ENCODE data around the gene PLET1. TPM values are rescaled to one million over a fixed set of nuclear protein-coding genes. Genes with fewer than 3 reads are reported as not detected.

The PLET1 gene
- total and polyA plus RNA-seq, 4 donors, result not detected

DNA sequence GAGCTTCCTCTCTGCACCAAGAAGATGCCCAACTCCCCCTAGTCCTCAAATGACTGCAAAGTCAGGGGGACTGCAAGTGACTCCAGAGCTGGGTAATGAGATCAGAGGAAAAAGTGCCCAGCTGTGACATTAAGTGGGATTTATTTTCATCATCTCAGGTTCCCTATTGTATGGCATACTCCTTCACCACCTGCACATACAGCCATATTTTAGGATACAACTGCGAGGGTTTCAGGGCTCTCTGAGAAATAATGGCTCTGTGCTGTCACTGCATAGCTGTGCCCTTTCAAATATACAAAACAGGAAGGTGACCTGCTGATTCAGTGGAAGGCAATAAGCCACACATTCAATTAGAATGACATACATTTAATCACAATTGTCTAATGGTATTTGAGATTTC is 45.6 kb upstream of the PLET1 start:
- Histone ChIP-seq H3K36me3 (ENCODE audit: control insufficient read depth in 4 of 4, insufficient read depth in 3 of 4, low read depth in 1 of 4, low read length in 3 of 4) (no peaks in the 10 kb centered on the region), H3K4me1 (ENCODE audit: control insufficient read depth in 4 of 4, insufficient read depth in 4 of 4, low read length in 3 of 4) (peaks cover 0 to 6% (median 0%) of the 10 kb centered on the region in 4 donors), H3K9me3 (ENCODE audit: control insufficient read depth in 4 of 4, low read length in 3 of 4) (no peaks in the 10 kb centered on the region), H3K9ac (ENCODE audit: low read depth in 1 of 2, low read length in 2 of 2) (no peak overlapping the region), H3K27me3 (ENCODE audit: control insufficient read depth in 4 of 4, insufficient read depth in 4 of 4, low read length in 3 of 4) (no peaks in the 10 kb centered on the region), H3K4me3 (ENCODE audit: low read depth in 1 of 3, low read length in 3 of 3) (no peak overlapping the region), H3K27ac (ENCODE audit: low read depth in 1 of 2, low read length in 2 of 2) (no peak overlapping the region)
- no peak for DNase-seq (ENCODE audit: low spot score)
- TF ChIP-seq TAF1 (conservative IDR thresholded peaks at IDR 0.05) (no peak), NR2F2 (IDR thresholded peaks at IDR 0.05) (no peak), FOXA1 (IDR thresholded peaks at IDR 0.05) (no peak), EGR1 (IDR thresholded peaks at IDR 0.05; ENCODE audit: low read depth in 2 of 2) (no peak), YY1 (IDR thresholded peaks at IDR 0.05) (no peak), HNF4G (IDR thresholded peaks at IDR 0.05) (no peak)
- TF ChIP-seq, protein P1, sequence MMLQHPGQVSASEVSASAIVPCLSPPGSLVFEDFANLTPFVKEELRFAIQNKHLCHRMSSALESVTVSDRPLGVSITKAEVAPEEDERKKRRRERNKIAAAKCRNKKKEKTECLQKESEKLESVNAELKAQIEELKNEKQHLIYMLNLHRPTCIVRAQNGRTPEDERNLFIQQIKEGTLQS (IDR thresholded peaks at IDR 0.05), result no peak
- TF ChIP-seq, protein P2, sequence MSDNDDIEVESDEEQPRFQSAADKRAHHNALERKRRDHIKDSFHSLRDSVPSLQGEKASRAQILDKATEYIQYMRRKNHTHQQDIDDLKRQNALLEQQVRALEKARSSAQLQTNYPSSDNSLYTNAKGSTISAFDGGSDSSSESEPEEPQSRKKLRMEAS (IDR thresholded peaks at IDR 0.05), result no peak
- TF ChIP-seq, protein P3, sequence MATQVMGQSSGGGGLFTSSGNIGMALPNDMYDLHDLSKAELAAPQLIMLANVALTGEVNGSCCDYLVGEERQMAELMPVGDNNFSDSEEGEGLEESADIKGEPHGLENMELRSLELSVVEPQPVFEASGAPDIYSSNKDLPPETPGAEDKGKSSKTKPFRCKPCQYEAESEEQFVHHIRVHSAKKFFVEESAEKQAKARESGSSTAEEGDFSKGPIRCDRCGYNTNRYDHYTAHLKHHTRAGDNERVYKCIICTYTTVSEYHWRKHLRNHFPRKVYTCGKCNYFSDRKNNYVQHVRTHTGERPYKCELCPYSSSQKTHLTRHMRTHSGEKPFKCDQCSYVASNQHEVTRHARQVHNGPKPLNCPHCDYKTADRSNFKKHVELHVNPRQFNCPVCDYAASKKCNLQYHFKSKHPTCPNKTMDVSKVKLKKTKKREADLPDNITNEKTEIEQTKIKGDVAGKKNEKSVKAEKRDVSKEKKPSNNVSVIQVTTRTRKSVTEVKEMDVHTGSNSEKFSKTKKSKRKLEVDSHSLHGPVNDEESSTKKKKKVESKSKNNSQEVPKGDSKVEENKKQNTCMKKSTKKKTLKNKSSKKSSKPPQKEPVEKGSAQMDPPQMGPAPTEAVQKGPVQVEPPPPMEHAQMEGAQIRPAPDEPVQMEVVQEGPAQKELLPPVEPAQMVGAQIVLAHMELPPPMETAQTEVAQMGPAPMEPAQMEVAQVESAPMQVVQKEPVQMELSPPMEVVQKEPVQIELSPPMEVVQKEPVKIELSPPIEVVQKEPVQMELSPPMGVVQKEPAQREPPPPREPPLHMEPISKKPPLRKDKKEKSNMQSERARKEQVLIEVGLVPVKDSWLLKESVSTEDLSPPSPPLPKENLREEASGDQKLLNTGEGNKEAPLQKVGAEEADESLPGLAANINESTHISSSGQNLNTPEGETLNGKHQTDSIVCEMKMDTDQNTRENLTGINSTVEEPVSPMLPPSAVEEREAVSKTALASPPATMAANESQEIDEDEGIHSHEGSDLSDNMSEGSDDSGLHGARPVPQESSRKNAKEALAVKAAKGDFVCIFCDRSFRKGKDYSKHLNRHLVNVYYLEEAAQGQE (IDR thresholded peaks at IDR 0.05), result no peak
- WGBS, result 81% methylated on average over 1 of the region's 1 CpG

DNA sequence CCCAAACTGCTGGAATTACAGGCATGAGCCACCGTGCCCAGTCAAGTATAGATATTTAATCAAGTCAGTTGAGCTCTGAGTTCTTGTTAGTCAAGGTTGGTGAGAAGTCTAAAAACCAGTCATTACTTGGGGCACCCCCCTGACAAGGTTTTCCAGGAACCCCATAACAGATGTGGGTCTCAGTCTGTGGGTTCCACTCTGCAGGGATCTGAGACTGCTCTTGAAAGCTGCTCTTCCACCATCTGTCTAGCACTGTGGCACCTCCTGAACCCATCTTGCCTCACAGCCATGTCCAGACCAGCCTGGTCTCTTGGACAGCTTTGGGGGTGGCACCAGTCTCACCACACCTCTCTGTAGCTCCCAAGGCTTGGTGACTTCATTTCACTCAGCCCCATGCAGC is 44.3 kb upstream of the PLET1 start:
- 94% methylated on average over 1 of the region's 1 CpG for WGBS
- no peak overlapping the region for H3K4me3 ChIP-seq (ENCODE audit: low read depth in 1 of 3, low read length in 3 of 3)
- peaks cover 0 to 6% (median 0%) of the 10 kb centered on the region in 4 donors for H3K4me1 ChIP-seq (ENCODE audit: control insufficient read depth in 4 of 4, insufficient read depth in 4 of 4, low read length in 3 of 4)
- H3K27ac ChIP-seq (ENCODE audit: low read depth in 1 of 2, low read length in 2 of 2), result no peak overlapping the region
- TF ChIP-seq FOXA1 (IDR thresholded peaks at IDR 0.05) (no peak), TAF1 (conservative IDR thresholded peaks at IDR 0.05) (no peak), JUND (IDR thresholded peaks at IDR 0.05) (no peak), RXRA (IDR thresholded peaks at IDR 0.05) (no peak), NR2F2 (IDR thresholded peaks at IDR 0.05) (no peak), SP1 (IDR thresholded peaks at IDR 0.05) (no peak), HNF4G (IDR thresholded peaks at IDR 0.05) (no peak), GABPA (IDR thresholded peaks at IDR 0.05 in 1 of 2, conservative IDR thresholded peaks at IDR 0.05 in 1 of 2) (no peak), RAD21 (IDR thresholded peaks at IDR 0.05) (no peak)
- TF ChIP-seq, protein P4, sequence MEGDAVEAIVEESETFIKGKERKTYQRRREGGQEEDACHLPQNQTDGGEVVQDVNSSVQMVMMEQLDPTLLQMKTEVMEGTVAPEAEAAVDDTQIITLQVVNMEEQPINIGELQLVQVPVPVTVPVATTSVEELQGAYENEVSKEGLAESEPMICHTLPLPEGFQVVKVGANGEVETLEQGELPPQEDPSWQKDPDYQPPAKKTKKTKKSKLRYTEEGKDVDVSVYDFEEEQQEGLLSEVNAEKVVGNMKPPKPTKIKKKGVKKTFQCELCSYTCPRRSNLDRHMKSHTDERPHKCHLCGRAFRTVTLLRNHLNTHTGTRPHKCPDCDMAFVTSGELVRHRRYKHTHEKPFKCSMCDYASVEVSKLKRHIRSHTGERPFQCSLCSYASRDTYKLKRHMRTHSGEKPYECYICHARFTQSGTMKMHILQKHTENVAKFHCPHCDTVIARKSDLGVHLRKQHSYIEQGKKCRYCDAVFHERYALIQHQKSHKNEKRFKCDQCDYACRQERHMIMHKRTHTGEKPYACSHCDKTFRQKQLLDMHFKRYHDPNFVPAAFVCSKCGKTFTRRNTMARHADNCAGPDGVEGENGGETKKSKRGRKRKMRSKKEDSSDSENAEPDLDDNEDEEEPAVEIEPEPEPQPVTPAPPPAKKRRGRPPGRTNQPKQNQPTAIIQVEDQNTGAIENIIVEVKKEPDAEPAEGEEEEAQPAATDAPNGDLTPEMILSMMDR (IDR thresholded peaks at IDR 0.05; ENCODE audit: low read depth, low read length, missing input control), result no peak
- TF ChIP-seq, protein P2 (IDR thresholded peaks at IDR 0.05), result no peak
- TF ChIP-seq, protein P1 (IDR thresholded peaks at IDR 0.05), result no peak
- no peaks in the 10 kb centered on the region for H3K27me3 ChIP-seq (ENCODE audit: control insufficient read depth in 4 of 4, insufficient read depth in 4 of 4, low read length in 3 of 4)
- no peak for DNase-seq (ENCODE audit: low spot score)
- no peaks in the 10 kb centered on the region for H3K9me3 ChIP-seq (ENCODE audit: control insufficient read depth in 4 of 4, low read length in 3 of 4)
- H3K9ac ChIP-seq (ENCODE audit: low read depth in 1 of 2, low read length in 2 of 2), result no peak overlapping the region
- H3K36me3 ChIP-seq (ENCODE audit: control insufficient read depth in 4 of 4, insufficient read depth in 3 of 4, low read depth in 1 of 4, low read length in 3 of 4), result no peaks in the 10 kb centered on the region
